Central memory CD8-positive, alpha-beta T cell (primary cell): Measurements from ENCODE around the gene REEP3.

ENCODE experiments used
- ATAC-seq: fragments of 150-1000 bp; cut with Tn5 transposase; replicated peaks from 2 replicates; pipeline ENCODE4 v1.10.0; 2022; ENCODE audit warnings: mild to moderate bottlenecking, moderate FRiP score, moderate number of reproducible peaks; ENCODE audit not compliant: poor library complexity, severe bottlenecking; ENCODE audit errors: extremely low read depth
- DNase-seq, 2 donors: peaks; one replicate each; pipeline ENCODE4 v3.0.0; 2021; ENCODE audit warnings: low spot score in 2 of 2
- H3K27ac Mint-ChIP-seq: one replicate; pipeline ENCODE4 v1.8.0; 2022; ENCODE audit warnings: low read depth, mild to moderate bottlenecking, moderate library complexity, mixed read lengths
- H3K27me3 Mint-ChIP-seq: one replicate; pipeline ENCODE4 v1.8.0; 2022; ENCODE audit warnings: mixed read lengths
- H3K36me3 Mint-ChIP-seq: one replicate; pipeline ENCODE4 v1.8.0; 2022; ENCODE audit warnings: mild to moderate bottlenecking, moderate library complexity, mixed read lengths; ENCODE audit not compliant: insufficient read depth
- H3K4me1 Mint-ChIP-seq: one replicate; pipeline ENCODE4 v1.8.0; 2022; ENCODE audit warnings: mixed read lengths
- H3K4me3 Mint-ChIP-seq: one replicate; pipeline ENCODE4 v1.8.0; 2022; ENCODE audit warnings: mild to moderate bottlenecking, moderate library complexity, mixed read lengths
- H3K9me3 Mint-ChIP-seq: one replicate; pipeline ENCODE4 v1.8.0; 2022; ENCODE audit warnings: mixed read lengths

REEP3 gene

DNA sequence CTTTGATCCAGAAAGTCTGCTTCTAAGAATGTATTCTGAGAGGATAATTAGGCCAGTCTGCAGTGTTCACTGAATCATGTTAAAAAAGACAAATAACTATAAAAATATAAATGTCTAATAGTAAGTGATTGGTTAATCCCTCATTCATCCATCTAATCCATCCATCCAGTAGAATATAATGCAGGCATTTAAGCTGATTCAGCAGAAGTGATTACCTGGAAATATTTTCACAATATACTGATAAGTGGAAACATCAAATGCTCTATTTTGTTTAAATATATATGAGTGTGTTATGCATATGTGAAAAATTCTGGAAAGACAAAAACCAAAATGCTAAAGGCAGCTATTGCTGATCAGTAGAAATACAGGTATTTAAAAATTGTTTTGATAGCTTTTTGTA lies 152.6 kb downstream of the REEP3 start:
- ATAC-seq: no peak
- H3K36me3 Mint-ChIP-seq: no peaks in the 10 kb centered on the region
- H3K9me3 Mint-ChIP-seq: no peaks in the 10 kb centered on the region

More for the DNA sequence above, 152.6 kb downstream of the REEP3 start:
- Mint-ChIP-seq H3K4me3 (no peak overlapping the region), H3K4me1 (no peaks in the 10 kb centered on the region), H3K27ac (no peak overlapping the region), H3K27me3 (no peaks in the 10 kb centered on the region)
- DNase-seq: no peak
